Renal cortex interstitium (tissue), 11 donors: ENCODE results near the gene CLUH. TPM values are rescaled to one million over a fixed set of nuclear protein-coding genes. Genes with fewer than 3 reads are reported as not detected.
"Not testable (repeated sequence)": the region's sequence is repeated elsewhere in the genome, so short reads cannot be mapped to it uniquely, and the experiment has no call there.

Experiments
- DNase-seq, 11 donors: peaks; one replicate each; pipeline ENCODE4 v3.0.0-alpha.2; 2013; ENCODE audit warnings: low read depth in 9 of 11, low spot score in 4 of 11; ENCODE audit errors: extremely low read depth in 1 of 11
- polyA plus RNA-seq, 3 donors: library from polyadenylated mRNA; unstranded; fragments of 120-200 nt; gene quantifications; one replicate each; pipeline ENCODE4 v1.2.1, GENCODE V29; 2013; ENCODE audit not compliant: insufficient read length in 3 of 3

Gene CLUH
- polyA plus RNA-seq, 3 donors: 44.2 to 69.3 (median 50.6) TPM

DNA sequence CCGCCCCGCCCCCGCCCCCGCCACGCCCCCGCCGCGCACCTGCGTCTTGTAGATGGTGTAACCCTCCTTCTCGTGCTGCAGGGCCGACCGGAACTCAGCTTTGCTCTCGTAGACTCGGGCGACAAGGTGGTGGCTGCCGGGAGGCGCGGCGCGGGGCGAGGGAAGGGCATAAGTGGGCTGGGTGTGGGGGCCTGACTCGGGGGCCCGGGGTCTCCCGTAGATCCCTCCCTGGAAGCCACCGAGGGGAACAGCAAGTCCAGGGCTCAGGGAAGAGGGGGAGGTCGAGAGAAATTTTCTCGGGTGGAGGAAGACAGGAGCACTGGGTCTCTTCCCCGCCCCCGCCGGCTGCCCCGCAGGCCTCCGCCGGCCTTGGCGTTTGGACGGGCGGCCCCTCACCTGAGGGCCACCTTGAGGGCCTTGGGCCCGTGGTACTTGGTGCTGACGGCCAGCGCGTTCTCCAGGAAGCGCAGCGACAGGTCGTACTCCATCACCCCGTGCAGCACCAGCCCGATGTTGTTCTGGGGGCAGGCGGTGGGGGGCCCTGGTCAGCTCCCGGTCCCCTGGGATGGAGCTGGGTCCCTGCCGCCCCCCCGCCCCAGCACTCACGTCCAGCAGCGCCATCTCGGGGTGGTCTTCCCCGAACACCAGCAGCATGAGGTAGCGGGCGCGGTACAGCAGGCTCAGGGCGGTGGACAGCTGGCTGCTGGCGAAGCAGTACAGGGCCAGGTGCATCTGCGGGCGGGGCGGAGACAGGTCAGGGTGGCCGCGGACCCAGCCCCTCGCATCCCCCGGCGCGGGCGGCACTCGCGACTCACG lies 19.4 kb downstream of the CLUH start:
- no peak for DNase-seq

DNA sequence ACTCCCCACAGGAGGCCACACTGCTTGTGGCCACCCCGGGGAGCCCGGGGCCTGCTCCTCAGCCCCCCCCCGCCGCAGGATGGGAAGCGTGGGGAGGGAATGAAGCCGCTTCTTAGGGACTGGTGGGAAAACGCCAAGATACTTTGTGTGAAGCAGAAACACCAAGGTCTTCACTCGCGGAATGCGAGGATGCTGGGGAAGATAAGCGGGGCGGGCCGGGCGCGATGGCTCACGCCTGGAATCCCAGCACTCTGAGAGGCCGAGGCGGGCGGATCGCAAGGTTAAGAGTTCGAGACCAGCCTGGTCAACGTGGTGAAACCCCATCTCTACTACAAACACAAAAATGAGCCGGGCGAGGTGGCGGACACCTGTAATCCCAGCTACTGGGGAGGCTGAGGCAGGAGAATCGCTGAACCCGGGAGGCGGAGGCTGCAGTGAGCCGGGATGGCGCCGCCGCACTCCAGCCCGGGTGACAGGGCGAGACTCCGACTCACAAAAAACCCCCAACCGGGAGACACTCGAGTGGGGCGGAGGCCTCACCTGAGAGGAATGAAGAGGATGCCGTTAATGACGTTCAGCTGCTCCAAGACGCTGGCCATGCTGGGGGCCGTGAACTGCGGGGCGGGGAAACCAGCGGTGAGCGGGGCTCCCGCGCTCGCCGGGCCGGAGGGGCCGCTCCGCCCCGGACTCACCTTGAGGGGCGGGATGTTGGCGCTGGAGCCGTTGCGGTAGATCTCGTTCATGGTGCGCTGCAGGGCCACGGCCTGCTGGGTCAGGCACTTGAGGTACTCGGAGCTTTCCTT lies 20.3 kb downstream of the CLUH start:
- DNase-seq: no peak

GRCh38 chr17:2690165-2691068 lies 21.1 kb downstream of the CLUH start:
- no peak for DNase-seq

GRCh38 chr17:2689411-2690164 lies 22.0 kb downstream of the CLUH start:
- DNase-seq: no peak

DNA sequence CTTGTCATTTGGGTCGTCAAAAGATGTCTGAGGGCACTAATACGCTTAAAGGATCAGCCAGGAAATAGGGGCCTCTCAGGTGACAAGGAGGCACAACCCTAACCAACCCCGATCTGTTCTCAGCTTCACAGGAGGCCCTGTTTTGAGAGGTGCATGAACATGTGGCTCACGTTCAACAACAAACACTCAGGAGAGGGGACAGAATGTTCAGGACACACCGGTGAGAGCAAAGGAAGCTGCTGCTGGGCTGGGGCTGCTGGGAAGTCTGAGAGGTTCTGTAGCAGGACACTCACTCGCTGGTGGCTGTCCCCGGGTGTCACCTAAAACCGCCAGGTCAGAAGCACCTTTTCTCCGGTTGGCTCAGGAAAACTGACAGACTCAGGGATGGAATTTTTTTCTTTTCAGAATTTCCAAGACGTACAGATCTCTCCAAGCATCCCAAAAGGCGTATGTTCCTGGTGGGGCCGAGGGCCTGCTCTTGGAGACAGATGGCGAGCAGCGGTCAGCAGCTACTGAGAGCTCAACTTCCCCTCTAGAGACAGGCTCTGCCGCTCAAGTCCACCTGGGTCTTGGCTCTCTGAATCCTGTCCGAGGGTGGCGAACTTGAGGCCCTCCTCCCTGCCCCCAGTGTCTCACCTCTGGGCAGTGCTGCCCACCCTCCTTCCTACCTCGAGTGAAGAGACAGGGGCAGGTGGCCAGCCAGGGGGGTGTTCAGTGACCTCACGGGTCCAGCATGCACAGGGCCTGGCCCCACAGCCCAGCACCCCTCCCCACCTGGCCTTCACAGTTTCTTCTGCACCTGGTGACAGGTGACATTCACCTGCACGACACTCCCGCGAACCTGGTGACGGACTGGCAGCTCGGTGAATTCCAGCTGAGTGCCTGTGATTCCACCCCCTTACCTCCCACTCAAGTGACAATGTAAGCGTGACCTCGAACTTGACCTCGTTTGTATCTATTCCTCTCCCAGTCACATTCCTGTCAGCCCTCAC lies 22.9 kb downstream of the CLUH start:
- DNase-seq: no peak

- no peak for DNase-seq
Measured at GRCh38 chr17:2687074-2687418, 24.5 kb downstream of the CLUH start.

GRCh38 chr17:2685696-2686095 lies 25.9 kb downstream of the CLUH start:
- DNase-seq: no peak

DNA sequence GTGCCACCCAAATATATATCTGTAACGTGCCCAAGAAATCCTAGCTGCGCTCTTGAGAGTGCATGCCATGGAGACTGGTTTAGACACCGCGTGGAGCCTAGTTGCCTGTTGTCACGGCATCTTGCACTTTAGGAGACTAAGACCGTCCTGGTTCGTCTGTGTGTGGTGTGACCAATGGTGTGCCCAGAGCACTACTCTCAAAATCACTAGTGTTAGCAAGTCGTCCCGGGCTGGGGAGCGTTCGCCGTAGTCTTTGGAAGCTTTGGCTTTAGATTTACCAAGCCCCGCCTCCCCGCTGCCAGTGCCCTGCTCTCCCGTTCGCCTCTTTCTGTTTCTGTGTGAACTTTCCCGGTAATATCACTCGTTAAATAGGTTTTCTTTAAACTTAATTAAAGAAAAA lies 27.0 kb downstream of the CLUH start:
- no peak for DNase-seq

- no peak for DNase-seq
Measured at GRCh38 chr17:2683912-2684311, 27.7 kb downstream of the CLUH start.

- DNase-seq: no peak
Measured at GRCh38 chr17:2682176-2682938, 29.2 kb downstream of the CLUH start.

GRCh38 chr17:2681650-2682049 lies 29.9 kb downstream of the CLUH start:
- no peak for DNase-seq

DNA sequence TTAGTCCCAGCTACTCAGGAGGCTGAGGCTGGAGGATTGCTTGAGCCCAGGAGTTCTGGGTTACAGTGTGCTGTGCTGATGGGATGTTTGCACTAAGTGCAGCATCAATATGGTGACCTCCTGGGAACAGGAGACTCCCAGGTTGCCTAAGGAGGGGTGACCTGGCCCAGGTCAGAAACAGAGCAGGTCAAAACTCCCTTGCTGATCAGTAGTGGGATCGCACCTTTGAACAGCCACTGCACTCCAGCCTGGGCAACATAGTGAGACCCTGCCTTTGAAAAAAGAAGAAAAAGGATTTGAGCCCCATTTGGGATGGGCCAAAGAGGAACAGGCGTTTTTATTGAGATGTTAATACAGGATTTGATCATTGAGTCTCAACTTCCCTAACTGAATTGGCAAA lies 30.6 kb downstream of the CLUH start:
- DNase-seq: no peak

DNA sequence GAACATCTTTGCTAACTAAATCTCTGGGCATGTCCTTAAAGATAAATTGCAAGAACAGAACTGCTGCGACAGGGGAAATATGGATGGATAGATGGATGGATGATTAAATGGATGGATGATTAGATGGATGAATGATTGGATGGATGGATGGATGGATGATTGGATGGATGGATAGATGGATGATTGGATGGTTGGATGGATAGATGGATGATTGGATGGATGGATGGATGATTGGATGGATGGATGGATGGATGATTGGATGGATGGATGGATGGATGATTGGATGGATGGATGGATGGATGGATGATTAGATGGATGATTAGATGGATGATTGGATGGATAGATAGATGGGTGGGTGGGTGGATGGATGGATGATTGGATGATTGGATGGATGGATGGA lies 32.3 kb downstream of the CLUH start:
- not testable (repeated sequence) for DNase-seq

GRCh38 chr17:2672026-2672425 lies 39.5 kb downstream of the CLUH start:
- DNase-seq: no peak

DNA sequence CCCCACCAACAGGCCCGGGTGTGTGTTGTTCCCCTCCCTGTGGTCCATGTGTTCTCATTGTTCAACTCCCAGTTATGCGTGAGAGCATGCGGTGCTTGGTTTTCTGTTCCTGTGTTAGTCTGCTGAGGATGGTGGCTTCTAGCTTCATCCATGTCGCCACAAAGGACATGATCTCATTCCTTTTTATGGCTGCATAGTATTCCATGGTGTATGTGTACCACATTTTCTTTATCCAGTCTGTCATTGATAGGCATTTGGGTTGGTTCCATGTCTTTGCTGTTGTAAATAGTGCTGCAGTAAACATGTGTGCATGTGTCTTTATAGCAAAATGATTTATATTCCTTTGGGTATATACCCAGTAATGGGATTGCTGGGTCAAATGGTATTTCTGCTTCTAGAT lies 51.2 kb downstream of the CLUH start:
- DNase-seq: not testable (repeated sequence)

DNA sequence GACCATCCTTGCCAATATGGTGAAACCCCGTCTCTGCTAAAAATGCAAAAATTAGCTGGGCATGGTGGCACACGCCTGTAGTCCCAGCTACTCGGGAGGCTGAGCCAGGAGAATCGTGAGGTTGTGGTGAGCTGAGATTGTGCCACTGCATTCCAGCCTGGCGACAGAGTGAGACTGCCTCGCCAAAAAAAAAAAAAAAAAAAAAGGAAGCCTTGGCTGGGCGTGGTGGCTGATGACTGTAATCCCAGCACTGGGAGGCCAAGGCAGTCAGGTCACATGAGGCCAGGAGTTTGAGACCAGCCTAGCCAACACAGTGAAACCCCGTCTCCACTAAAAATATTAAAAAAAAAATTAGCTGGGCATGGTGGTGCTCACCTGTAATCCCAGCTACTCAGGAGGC lies 52.2 kb downstream of the CLUH start:
- DNase-seq: not testable (repeated sequence)

DNA sequence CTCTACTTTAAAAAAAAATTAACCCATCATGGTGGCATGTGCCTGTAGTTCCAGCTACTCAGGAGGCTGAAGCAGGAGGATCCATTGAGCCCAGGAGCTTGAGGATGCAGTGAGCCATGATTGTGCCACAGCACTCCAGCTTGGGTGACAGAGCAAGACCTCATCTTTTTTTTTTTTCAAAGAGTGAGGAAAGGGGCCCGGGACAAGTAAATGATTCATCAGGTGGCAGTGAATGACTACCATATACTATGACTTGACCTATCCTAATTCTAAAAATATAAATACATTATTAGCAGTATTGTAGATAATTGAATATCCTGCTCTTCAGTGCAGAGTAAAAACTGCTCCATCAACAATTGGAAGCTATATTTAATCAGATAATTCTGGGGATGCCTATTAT lies 55.3 kb downstream of the CLUH start:
- no peak for DNase-seq
